GM12873 (cell line): ENCODE measurements around the gene AGMO.

ENCODE experiments used
- CTCF ChIP-seq: IDR thresholded peaks from 2 replicates; pipeline ENCODE4 v1.5.1; 2012; ENCODE audit warnings: low read depth, mild to moderate bottlenecking, moderate library complexity, low read length, control low read depth; ENCODE audit not compliant: insufficient read depth; ENCODE audit errors: missing control alignments

The AGMO gene

GRCh38 chr7:15462721-15463389, 99.0 kb downstream of the AGMO start:
- TF ChIP-seq CTCF = no peak

GRCh38 chr7:15461576-15461975, 100.2 kb downstream of the AGMO start:
- no peak for TF ChIP-seq CTCF

- TF ChIP-seq CTCF = no peak
These were observed 102.7 kb downstream of the AGMO start for GRCh38 chr7:15459018-15459615.

GRCh38 chr7:15457990-15458955, 103.5 kb downstream of the AGMO start:
- TF ChIP-seq CTCF = no peak

- no peak for TF ChIP-seq CTCF
These were observed 109.1 kb downstream of the AGMO start for GRCh38 chr7:15452670-15453069.

- no peak for TF ChIP-seq CTCF
These were observed 115.1 kb downstream of the AGMO start for GRCh38 chr7:15446722-15447121.

- TF ChIP-seq CTCF = no peak
These were observed 115.5 kb downstream of the AGMO start for GRCh38 chr7:15446280-15446679.
